CD8-positive, alpha-beta memory T cell (primary cell): ENCODE results near the gene CDKN2D. TPM values are rescaled to one million over a fixed set of nuclear protein-coding genes. Genes with fewer than 3 reads are reported as not detected.
"Not testable (repeated sequence)": the region's sequence is repeated elsewhere in the genome, so short reads cannot be mapped to it uniquely, and the experiment has no call there.

Experiments
- CTCF ChIA-PET: fragments of 350-600 bp; sonication (Branson Sonifier 250); formaldehyde crosslinking; loops from one replicate; lab custom pipeline; 2021; ENCODE audit warnings: antibody characterized with exemption; lab: Charles Lee
- POLR2A ChIA-PET: fragments of 350-600 bp; sonication (Branson Sonifier 250); formaldehyde crosslinking; loops from one replicate; lab custom pipeline; 2021; ENCODE audit warnings: antibody characterized with exemption; lab: Charles Lee
- DNase-seq, 5 donors: peaks; one replicate each; pipeline versions ENCODE4 v3.0.0 to v3.0.0-alpha.2; 2020 to 2022; ENCODE audit warnings: mixed read lengths in 1 of 5
- H3K27ac ChIP-seq: one replicate; pipeline ENCODE4 v1.7.0; 2013; ENCODE audit warnings: low read depth, mild to moderate bottlenecking, low read length, moderate library complexity
- H3K27me3 ChIP-seq: 2 replicates; pipeline ENCODE4 v1.7.0; 2013; ENCODE audit warnings: low read length, mild to moderate bottlenecking; ENCODE audit not compliant: insufficient read depth, poor library complexity, severe bottlenecking
- H3K36me3 ChIP-seq: 2 replicates; pipeline ENCODE4 v1.7.0; 2013; ENCODE audit warnings: mild to moderate bottlenecking, low read length, moderate library complexity; ENCODE audit not compliant: insufficient read depth
- H3K4me1 ChIP-seq: 2 replicates; pipeline ENCODE4 v1.7.0; 2013; ENCODE audit warnings: mild to moderate bottlenecking, low read length, moderate library complexity; ENCODE audit not compliant: insufficient read depth
- H3K4me3 ChIP-seq: 2 replicates; pipeline ENCODE4 v1.7.0; 2013; ENCODE audit warnings: mild to moderate bottlenecking, low read length
- H3K9me3 ChIP-seq: 2 replicates; pipeline ENCODE4 v1.7.0; 2013; ENCODE audit warnings: mild to moderate bottlenecking, low read length
- H3K27ac Mint-ChIP-seq, 8 donors: one replicate each; pipeline ENCODE4 v1.8.0; 2020 to 2021; ENCODE audit warnings: mixed read lengths in 8 of 8, mild to moderate bottlenecking in 6 of 8, inconsistent platforms in 3 of 8, moderate library complexity in 3 of 8
- H3K27me3 Mint-ChIP-seq, 2 donors: one replicate each; pipeline ENCODE4 v1.8.0; 2020 to 2021; ENCODE audit warnings: mixed read lengths in 2 of 2, mild to moderate bottlenecking in 1 of 2, moderate library complexity in 1 of 2
- H3K36me3 Mint-ChIP-seq, 3 donors: one replicate each; pipeline ENCODE4 v1.8.0; 2020 to 2021; ENCODE audit warnings: mixed read lengths in 3 of 3, inconsistent platforms in 1 of 3, mild to moderate bottlenecking in 1 of 3
- H3K4me1 Mint-ChIP-seq, 3 donors: one replicate each; pipeline ENCODE4 v1.8.0; 2020 to 2021; ENCODE audit warnings: mixed read lengths in 3 of 3, inconsistent platforms in 1 of 3, mild to moderate bottlenecking in 1 of 3
- H3K4me3 Mint-ChIP-seq, 7 donors: one replicate each; pipeline ENCODE4 v1.8.0; 2020 to 2021; ENCODE audit warnings: mixed read lengths in 7 of 7, mild to moderate bottlenecking in 6 of 7, moderate library complexity in 4 of 7, inconsistent platforms in 2 of 7
- H3K9me3 Mint-ChIP-seq, 5 donors: one replicate each; pipeline ENCODE4 v1.8.0; 2020 to 2022; ENCODE audit warnings: mixed read lengths in 5 of 5, mild to moderate bottlenecking in 3 of 5, moderate library complexity in 2 of 5, inconsistent platforms in 1 of 5
- polyA plus RNA-seq: library from polyadenylated mRNA; unstranded; fragments of 300-500 nt; fragmentation: Illumina TruSeq; gene quantifications from one replicate; pipeline ENCODE4 v1.2.3, GENCODE V29; 2021
- total RNA-seq, 2 experiments: library from RNA; stranded (reverse); gene quantifications; one replicate each; pipeline ENCODE4 v1.2.3, GENCODE V29; 2021

Gene CDKN2D
- total and polyA plus RNA-seq, 3 experiments from 2014 or later: 22.2 to 176 (median 23.1) TPM

GRCh38 chr19:10577951-10578350, 9.2 kb upstream of the CDKN2D start:
- peaks cover 0 to 3% of the 10 kb centered on the region in 2 donors for H3K27me3 Mint-ChIP-seq
- ChIA-PET POLR2A (no interaction called here), CTCF (interaction anchor here (1.7 to 12.1 kb wide), 3 partner anchors 68 to 121 kb away, joined by 4 to 371 read pairs (median 90); partner anchors contain the start of gene QTRT1)

GRCh38 chr19:10575011-10575716, 6.4 kb upstream of the CDKN2D start:
- no peaks in the 10 kb centered on the region for H3K36me3 Mint-ChIP-seq
- Histone ChIP-seq H3K27ac (no peak overlapping the region), H3K36me3 (no peaks in the 10 kb centered on the region), H3K4me1 (peaks cover 6% of the 10 kb centered on the region), H3K9me3 (no peaks in the 10 kb centered on the region), H3K4me3 (no peak overlapping the region), H3K27me3 (no peaks in the 10 kb centered on the region)
- no peak for DNase-seq
- CTCF ChIA-PET: interaction anchor here (0.7 to 12.1 kb wide), 4 partner anchors 32 to 179 kb away, joined by 3 to 371 read pairs (median 3); no protein-coding TSS in a partner anchor
- no peaks in the 10 kb centered on the region for H3K9me3 Mint-ChIP-seq
- peak overlapping the region in 1 of 7 donors; percentile 62 for H3K4me3 Mint-ChIP-seq
- POLR2A ChIA-PET: interaction anchor here (0.6 kb wide), 2 partner anchors 68 to 90 kb away, joined by 4 to 6 read pairs; no protein-coding TSS in a partner anchor
- H3K27me3 Mint-ChIP-seq: no peaks in the 10 kb centered on the region
- H3K27ac Mint-ChIP-seq: peak overlapping the region in 1 of 8 donors; percentile 68
- peaks cover 7 to 10% (median 8%) of the 10 kb centered on the region in 3 donors for H3K4me1 Mint-ChIP-seq

More at GRCh38 chr19:10577951-10578350, 9.2 kb upstream of the CDKN2D start:
- Mint-ChIP-seq H3K4me1 (peaks cover 5 to 10% (median 7%) of the 10 kb centered on the region in 3 donors), H3K4me3 (no peak overlapping the region), H3K36me3 (no peaks in the 10 kb centered on the region), H3K9me3 (no peaks in the 10 kb centered on the region), H3K27ac (no peak overlapping the region)
- Histone ChIP-seq H3K9me3 (no peaks in the 10 kb centered on the region), H3K4me1 (peaks cover 5% of the 10 kb centered on the region), H3K4me3 (no peak overlapping the region), H3K27ac (no peak overlapping the region), H3K36me3 (no peaks in the 10 kb centered on the region), H3K27me3 (no peaks in the 10 kb centered on the region)
- DNase-seq: no peak

- Histone ChIP-seq H3K27ac (no peak overlapping the region), H3K9me3 (no peaks in the 10 kb centered on the region), H3K4me1 (peaks cover 8% of the 10 kb centered on the region), H3K36me3 (no peaks in the 10 kb centered on the region), H3K4me3 (no peak overlapping the region), H3K27me3 (no peaks in the 10 kb centered on the region)
- Mint-ChIP-seq H3K27ac (peak overlapping the region in 2 of 8 donors; percentile 68), H3K9me3 (no peaks in the 10 kb centered on the region), H3K4me1 (peaks cover 8 to 12% (median 9%) of the 10 kb centered on the region in 3 donors), H3K36me3 (no peaks in the 10 kb centered on the region), H3K27me3 (no peaks in the 10 kb centered on the region), H3K4me3 (no peak overlapping the region)
- ChIA-PET CTCF (interaction anchor here (0.7 to 12.1 kb wide), 2 partner anchors 32 to 72 kb away, joined by 3 to 371 read pairs; no protein-coding TSS in a partner anchor), POLR2A (no interaction called here)
- DNase-seq: no peak
These were observed 5.7 kb upstream of the CDKN2D start for GRCh38 chr19:10574462-10574861.

GRCh38 chr19:10573793-10574192, 5.0 kb upstream of the CDKN2D start:
- H3K9me3 ChIP-seq, H3K36me3 Mint-ChIP-seq, H3K27ac Mint-ChIP-seq, H3K36me3 ChIP-seq, H3K9me3 Mint-ChIP-seq, POLR2A ChIA-PET, H3K27ac ChIP-seq, H3K27me3 ChIP-seq, H3K27me3 Mint-ChIP-seq, H3K4me3 ChIP-seq, H3K4me3 Mint-ChIP-seq, DNase-seq: not testable (repeated sequence)
- peaks cover 12% of the 10 kb centered on the region for H3K4me1 ChIP-seq
- CTCF ChIA-PET: interaction anchor here (0.6 to 8.4 kb wide), 9 partner anchors 20 to 85 kb away, joined by 3 to 63 read pairs (median 5); no protein-coding TSS in a partner anchor
- H3K4me1 Mint-ChIP-seq: peaks cover 14 to 18% (median 15%) of the 10 kb centered on the region in 3 donors

GRCh38 chr19:10568062-10568825, 535 bp downstream of the CDKN2D start:
- no peaks in the 10 kb centered on the region for H3K27me3 ChIP-seq
- Mint-ChIP-seq H3K9me3 (no peaks in the 10 kb centered on the region), H3K27ac (peak overlapping the region; percentile 91 to 100 (median 98)), H3K27me3 (peaks cover 0 to 7% of the 10 kb centered on the region in 2 donors), H3K4me1 (peaks cover 41 to 55% (median 48%) of the 10 kb centered on the region in 3 donors), H3K36me3 (peaks cover 0 to 26% (median 5%) of the 10 kb centered on the region in 3 donors), H3K4me3 (peak overlapping the region; percentile 86 to 99 (median 97))
- peak in 1 of 5 donors; percentile 81 for DNase-seq
- peak overlapping the region; percentile 65 for H3K27ac ChIP-seq
- peaks cover 5% of the 10 kb centered on the region for H3K36me3 ChIP-seq
- H3K4me1 ChIP-seq: peaks cover 43% of the 10 kb centered on the region
- no peaks in the 10 kb centered on the region for H3K9me3 ChIP-seq
- ChIA-PET CTCF (interaction anchor here (1.0 to 8.4 kb wide), 11 partner anchors 13 to 266 kb away, joined by 3 to 63 read pairs (median 4); partner anchors contain the start of gene CDC37), POLR2A (interaction anchor here (0.5 to 2.9 kb wide), 7 partner anchors 12 to 235 kb away, joined by 3 to 23 read pairs (median 3); no protein-coding TSS in a partner anchor)
- peak overlapping the region; percentile 96 for H3K4me3 ChIP-seq

GRCh38 chr19:10567656-10568055, 1.1 kb downstream of the CDKN2D start:
- peak overlapping the region; percentile 86 to 99 (median 97) for H3K4me3 Mint-ChIP-seq
- ChIA-PET POLR2A (interaction anchor here (0.6 to 2.9 kb wide), 8 partner anchors 11 to 192 kb away, joined by 3 to 23 read pairs (median 7); partner anchors contain the start of genes KEAP1 and S1PR5), CTCF (interaction anchor here (1.0 to 8.4 kb wide), 11 partner anchors 14 to 267 kb away, joined by 3 to 63 read pairs (median 4); partner anchors contain the start of gene CDC37)
- H3K27me3 Mint-ChIP-seq: peaks cover 0 to 7% of the 10 kb centered on the region in 2 donors
- H3K9me3 Mint-ChIP-seq: no peaks in the 10 kb centered on the region
- H3K4me1 Mint-ChIP-seq: peaks cover 42 to 56% (median 48%) of the 10 kb centered on the region in 3 donors
- Histone ChIP-seq H3K27me3 (no peaks in the 10 kb centered on the region), H3K36me3 (peaks cover 6% of the 10 kb centered on the region), H3K9me3 (no peaks in the 10 kb centered on the region), H3K4me3 (peak overlapping the region; percentile 96), H3K27ac (peak overlapping the region; percentile 65), H3K4me1 (peaks cover 43% of the 10 kb centered on the region)
- peaks cover 0 to 28% (median 5%) of the 10 kb centered on the region in 3 donors for H3K36me3 Mint-ChIP-seq
- H3K27ac Mint-ChIP-seq: peak overlapping the region; percentile 91 to 100 (median 98)
- DNase-seq: no peak

GRCh38 chr19:10566658-10567410, 1.9 kb downstream of the CDKN2D start:
- Histone ChIP-seq H3K9me3 (no peaks in the 10 kb centered on the region), H3K27me3 (no peaks in the 10 kb centered on the region), H3K4me3 (peak overlapping the region; percentile 96), H3K27ac (peak overlapping the region; percentile 65), H3K36me3 (peaks cover 10% of the 10 kb centered on the region), H3K4me1 (peaks cover 36% of the 10 kb centered on the region)
- peak; percentile 51 to 87 (median 80) for DNase-seq
- Mint-ChIP-seq H3K4me1 (peaks cover 37 to 52% (median 41%) of the 10 kb centered on the region in 3 donors), H3K9me3 (no peaks in the 10 kb centered on the region), H3K27ac (peak overlapping the region; percentile 96 to 100 (median 98)), H3K4me3 (peak overlapping the region; percentile 86 to 99 (median 97)), H3K36me3 (peaks cover 0 to 32% (median 5%) of the 10 kb centered on the region in 3 donors), H3K27me3 (peaks cover 0 to 7% of the 10 kb centered on the region in 2 donors)
- POLR2A ChIA-PET: interaction anchor here (0.5 to 2.9 kb wide), 14 partner anchors 12 to 138 kb away, joined by 3 to 27 read pairs (median 6); partner anchors contain the start of genes KEAP1 and S1PR5
- CTCF ChIA-PET: interaction anchor here (1.0 to 8.4 kb wide), 14 partner anchors 13 to 163 kb away, joined by 3 to 63 read pairs (median 4); partner anchors contain the start of gene CDC37
